NOMO-1 treated with DMSO at 0.1 percent for 48 hours (cell line): Measurements from ENCODE around the gene CASKIN1.

Experiments
- DNase-seq: peaks from one replicate; lab custom pipeline; 2025; ENCODE audit not compliant: unreplicated experiment; lab: John Stamatoyannopoulos, UW

The CASKIN1 gene

DNA sequence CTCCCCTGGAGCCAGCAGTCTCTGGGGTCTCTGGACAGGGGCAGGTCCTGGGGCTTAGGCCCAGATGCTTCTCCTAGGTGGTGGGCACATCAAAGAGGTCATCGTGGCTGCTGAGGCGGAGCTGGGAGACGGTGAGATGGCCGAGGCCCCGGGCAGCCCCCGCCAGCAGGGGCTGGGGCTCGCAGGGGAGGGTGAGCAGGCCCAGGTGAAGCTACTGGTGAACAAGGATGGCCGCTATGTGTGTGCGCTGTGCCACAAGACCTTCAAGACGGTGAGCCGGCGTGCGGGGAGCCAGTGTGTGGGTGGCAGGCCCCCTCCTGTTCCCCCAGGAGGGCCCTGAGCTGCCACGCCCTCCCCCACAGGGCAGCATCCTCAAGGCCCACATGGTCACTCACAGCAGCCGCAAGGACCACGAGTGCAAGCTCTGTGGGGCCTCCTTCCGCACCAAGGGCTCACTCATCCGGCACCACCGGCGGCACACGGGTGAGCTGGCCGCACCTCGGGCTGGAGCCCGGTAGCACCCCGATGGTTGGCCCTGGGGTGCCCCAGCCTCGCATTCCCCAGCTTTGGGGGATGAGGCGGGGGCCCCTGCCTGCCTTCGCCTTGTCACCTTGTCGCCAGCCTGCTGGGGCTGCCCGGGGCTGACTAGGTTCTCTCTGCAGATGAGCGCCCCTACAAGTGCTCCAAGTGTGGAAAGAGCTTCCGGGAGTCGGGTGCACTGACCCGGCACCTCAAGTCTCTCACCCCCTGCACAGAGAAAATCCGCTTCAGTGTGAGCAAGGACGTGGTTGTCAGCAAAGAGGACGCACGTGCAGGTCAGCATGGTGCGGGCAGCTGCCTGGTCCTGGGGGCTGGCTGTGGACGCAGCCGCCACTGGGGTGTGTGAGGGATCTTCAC lies 35.9 kb upstream of the CASKIN1 start:
- no peak for DNase-seq

DNA sequence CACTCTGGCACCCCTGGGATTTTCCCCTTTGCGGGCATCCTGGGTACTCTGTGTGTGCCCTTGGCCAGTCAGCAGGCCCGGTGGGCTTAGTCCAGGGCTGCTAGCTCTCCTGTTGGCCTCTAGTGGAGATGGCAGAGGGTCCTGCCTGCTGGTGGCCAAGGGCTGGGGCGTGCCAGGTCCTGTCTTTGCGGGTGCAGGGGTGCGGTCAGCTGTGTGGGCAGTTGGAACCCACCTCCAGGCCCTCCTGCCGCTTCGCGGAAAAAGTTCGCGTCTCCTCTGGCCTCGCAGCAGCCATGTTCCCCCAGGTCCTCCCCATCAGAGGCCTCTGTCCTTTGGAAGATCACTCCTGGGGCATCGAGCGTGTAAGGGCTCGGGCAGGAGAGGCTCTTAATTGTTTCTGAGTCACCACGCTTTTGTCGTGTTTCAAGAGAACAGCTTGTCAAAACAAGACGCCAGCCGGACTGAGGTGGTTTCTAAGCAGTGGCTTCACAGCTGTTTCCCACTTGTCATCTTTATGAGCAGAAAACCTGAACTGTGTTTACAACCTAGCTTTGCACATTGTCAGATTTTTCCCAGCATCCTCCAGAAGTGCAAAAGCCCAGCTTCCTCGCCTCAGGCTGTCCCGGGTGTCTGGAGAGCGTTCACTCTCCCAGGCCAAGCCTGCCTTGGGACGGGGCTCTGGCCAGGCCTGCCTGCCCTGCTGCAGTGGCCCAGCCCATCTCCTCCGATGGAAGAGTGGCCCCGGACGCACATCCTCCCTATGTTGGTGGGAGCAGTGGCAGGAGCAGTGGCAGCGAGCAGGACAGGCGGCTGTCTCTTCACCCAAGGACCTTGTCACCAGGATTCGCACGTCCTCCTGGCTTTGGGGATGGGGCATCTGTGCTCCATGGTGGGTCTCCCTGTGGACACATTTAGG lies 34.9 kb upstream of the CASKIN1 start:
- no peak for DNase-seq

DNA sequence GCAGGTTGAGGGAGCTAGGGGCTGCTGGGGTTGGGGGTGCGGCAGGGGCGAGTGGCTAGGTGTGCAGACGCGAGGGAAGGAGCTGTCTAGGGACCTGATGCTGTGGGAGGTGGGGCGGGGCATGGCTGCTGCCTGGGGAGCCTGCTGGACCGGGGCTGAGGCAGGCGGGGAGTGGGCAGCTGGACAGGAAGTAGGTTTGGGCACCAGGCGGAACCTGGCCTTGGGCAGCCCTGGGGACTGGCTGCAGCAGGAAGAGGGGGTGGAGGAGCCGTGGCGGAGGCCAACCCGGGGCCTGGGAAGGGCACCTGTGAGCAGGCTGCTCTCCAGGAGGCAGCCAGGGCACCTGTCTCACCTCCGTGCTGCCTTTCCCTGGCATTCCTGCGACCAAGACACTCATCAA lies 34.0 kb upstream of the CASKIN1 start:
- no peak for DNase-seq

DNA sequence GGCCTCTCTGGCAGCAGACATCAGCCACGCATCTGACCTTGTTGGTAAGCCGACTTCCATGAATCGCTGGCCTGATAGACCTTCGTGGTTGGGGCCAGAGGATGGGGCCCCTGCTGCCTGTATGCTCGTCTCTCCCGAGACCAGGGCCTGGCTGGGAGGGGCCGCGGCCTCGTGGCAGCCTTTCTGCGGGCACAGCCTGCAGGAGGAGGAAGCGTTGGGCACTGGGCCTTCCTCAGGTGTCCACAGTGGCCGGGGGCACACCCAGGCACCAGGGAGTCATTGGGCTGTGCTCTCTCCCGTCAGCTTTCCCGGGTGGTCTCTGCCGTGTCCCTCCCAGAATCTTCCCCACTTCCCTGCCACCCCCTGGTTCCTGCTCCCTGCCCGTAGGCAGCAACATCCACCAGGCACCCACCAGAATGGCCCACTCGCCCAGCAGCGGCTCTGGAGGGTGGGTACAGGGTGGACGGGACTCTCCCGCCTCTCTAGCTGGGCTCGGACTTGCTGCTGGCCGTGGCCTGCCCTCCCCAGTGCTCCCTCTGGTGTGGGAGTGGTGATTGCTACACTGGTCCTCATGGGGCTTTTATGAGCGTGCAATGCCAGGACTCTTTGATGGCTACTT lies 33.3 kb upstream of the CASKIN1 start:
- no peak for DNase-seq

DNA sequence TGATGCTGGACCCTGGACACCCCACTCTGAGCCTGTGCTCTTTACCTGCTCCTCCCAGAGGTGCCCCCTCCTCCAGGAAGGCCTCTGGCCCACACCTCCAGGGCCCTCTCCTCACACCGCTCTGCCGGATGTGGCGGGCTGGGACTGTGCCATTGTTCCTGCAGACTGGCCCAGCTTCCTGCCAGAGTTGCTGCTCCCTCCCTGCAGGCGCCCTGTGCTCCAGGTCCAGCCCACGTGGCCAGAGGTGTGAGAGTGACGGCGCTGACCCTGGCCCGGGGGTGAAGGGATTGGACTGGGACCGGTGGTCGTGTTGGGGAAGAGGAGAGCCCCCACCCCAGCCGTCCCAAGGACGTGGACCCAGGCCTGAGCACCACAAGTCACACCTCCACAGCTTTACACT lies 32.7 kb upstream of the CASKIN1 start:
- DNase-seq: no peak

DNA sequence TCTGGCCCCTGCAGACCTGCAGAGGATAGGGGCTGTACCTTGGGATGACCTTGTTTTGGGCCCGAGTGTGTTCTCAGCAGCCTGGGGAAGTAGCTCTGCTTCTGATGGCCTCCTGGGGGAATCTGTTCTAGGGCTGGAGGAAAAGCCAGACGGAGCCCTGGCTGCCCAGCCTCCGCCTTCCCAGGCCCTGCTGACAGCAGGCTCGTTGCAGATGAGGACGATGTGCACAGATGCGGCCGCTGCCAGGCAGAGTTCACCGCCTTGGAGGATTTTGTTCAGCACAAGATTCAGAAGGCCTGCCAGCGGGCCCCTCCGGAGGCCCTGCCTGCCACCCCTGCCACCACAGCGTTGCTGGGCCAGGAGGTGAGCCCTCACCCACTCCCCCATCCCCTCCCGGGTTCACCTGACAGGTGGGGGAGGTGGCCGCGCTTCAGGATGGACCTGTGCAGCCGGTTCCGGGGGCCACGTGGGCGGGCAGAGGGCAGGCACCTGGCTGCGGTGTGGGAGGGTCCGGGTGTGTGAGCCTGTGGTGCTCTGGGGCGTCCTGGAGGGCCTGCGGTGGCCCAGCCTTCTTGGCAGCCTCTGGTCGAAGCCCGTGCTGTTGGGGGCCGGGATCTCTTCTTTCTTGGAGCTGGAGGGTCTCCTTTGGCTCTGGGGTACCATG lies 31.9 kb upstream of the CASKIN1 start:
- no peak for DNase-seq

DNA sequence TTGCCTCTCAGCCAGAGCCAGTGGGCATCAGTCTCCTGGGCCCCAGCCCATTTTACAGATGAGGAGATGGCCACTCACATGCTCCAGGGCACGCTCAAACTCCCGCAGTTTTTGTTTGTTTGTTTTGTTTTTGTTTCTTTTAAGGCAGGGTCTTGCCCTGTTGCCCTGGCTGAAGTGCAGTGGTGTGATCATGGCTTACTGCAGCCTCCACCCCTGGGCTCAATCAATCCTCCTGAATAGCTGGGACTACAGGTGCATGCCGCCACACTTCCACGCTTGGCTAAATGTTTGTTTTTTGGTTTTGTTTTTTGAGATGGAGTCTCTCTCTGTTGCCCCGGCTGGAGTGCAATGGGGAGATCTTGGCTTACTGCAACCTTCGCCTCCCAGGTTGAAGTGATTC lies 30.5 kb upstream of the CASKIN1 start:
- DNase-seq: no peak

DNA sequence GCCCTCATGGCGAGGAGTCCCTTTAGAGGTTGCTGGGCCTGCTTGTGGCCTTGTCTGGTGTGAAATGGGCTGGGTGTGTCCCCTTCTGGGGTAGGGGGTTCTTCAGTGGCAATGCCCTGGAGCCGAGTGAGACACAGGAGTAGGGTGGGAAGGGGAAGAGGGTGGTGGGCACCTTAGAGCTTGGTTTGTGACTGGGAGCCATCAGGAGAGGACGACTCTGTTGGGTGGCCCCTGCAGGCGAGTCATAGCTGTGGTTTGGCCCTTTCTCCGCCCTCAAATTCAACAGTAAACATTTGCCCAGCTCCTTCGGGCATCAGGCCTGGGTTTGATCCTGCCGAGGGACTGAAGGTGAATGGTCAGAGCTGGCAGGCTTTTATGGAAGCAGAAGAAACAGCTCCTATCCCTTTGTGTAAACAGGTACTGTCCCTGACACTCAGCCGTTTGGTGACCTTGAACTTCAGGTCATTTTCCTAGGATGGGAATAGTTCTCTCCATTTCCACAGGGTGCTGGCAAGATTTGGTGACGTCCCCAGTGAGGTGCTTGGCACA lies 29.9 kb upstream of the CASKIN1 start:
- no peak for DNase-seq

DNA sequence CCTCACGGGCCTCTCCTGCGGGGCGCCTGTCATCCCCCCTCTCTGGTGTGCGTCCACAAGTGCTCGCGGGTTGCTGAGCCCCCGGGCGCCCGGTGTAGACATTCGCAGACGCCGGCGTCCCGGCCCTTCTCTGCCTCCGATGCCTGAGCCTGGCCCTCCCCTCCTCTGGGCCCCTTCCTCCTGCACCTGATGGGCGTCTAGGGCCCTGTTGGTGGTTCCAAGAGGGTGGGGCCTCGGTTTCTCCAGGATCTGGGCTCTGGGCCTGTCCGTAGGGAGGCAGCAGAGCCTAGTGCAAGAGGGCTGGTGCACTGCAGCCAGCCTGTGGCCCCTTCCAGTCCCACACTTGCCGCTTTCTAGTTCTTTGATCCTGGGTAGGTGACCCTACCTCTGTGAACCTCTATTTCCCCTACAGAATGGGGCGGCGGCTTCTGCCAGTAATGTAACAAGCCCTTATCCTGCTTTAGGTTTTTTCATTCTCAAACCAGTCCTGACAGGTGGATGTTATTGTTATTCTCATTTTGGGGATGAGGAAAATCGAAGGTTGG lies 27.6 kb upstream of the CASKIN1 start:
- peak; percentile 42 for DNase-seq

DNA sequence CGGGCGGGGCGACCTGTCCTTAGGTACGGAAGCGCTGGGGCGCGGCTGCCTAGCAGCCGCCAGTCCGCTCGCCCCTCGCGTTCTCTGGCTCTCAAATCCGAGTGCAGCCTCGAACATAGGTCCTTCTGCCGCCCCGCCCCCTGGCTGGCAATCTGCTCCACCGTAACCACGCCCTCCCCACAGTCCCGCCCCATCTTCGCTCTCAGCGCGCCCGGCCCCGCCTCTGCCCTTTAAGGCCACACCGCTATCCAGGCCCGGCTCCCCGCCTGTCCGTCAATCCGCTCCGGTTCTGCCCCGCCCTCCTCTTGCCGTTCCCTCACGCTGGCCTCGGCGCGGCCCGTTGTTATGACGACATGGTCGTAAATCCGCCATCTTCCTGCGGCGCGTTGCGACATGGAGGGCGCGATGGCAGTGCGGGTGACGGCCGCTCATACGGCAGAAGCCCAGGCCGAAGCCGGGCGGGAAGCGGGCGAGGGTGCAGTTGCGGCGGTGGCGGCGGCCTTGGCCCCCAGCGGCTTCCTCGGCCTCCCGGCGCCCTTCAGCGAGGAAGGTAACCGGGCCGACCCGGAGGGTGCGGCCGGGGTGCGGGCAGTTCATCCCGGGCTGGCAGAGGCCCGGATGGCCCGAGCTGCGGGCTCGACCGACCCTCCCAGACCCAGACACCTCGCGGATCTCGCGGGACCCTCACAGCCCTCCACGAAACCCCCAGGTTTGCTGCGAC lies 27.0 kb upstream of the CASKIN1 start, which contains the start of gene E4F1:
Gene E4F1, plus strand, starts transcription at position 371 of the 721 bp plus-strand sequence. Its CDS starts 23 bp downstream, at position 394.
- peak; percentile 100 for DNase-seq

DNA sequence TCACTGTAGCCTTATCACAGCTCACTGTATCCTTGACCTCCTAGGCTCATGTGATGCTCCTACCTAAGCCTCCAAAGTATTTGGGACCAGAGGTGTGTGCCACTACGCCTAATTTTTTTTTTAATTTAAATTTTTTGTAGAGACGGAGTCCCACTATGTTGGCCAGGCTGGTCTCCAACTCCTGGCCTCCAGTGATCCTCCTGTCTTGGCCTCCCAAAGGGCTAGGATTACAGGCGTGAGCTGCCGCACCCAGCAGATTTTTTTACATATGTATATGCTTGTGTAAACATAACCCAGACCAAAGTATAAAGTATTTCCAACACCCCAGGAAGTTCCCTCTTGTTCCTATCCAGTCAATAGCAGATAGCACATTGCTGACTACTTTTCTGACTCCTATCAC lies 19.9 kb upstream of the CASKIN1 start:
- DNase-seq: no peak

DNA sequence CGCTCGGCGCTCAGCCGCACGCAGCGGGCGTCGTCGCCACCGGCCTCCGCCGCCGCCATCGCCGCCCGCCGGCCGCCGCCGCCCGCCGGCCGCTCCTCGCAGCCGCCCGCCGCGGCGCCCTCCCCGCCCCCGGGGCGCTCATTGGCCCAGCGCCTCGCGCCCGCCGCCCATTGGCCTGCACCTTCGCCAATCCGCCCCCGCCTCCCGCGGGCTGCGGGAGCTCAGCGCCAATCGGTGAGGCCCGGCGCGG lies 18.2 kb upstream of the CASKIN1 start, which contains the start of gene PGP:
Gene PGP, minus strand, starts transcription at position 122 of the 250 bp plus-strand sequence. Its CDS starts 63 bp downstream, at position 59.
- no peak for DNase-seq

DNA sequence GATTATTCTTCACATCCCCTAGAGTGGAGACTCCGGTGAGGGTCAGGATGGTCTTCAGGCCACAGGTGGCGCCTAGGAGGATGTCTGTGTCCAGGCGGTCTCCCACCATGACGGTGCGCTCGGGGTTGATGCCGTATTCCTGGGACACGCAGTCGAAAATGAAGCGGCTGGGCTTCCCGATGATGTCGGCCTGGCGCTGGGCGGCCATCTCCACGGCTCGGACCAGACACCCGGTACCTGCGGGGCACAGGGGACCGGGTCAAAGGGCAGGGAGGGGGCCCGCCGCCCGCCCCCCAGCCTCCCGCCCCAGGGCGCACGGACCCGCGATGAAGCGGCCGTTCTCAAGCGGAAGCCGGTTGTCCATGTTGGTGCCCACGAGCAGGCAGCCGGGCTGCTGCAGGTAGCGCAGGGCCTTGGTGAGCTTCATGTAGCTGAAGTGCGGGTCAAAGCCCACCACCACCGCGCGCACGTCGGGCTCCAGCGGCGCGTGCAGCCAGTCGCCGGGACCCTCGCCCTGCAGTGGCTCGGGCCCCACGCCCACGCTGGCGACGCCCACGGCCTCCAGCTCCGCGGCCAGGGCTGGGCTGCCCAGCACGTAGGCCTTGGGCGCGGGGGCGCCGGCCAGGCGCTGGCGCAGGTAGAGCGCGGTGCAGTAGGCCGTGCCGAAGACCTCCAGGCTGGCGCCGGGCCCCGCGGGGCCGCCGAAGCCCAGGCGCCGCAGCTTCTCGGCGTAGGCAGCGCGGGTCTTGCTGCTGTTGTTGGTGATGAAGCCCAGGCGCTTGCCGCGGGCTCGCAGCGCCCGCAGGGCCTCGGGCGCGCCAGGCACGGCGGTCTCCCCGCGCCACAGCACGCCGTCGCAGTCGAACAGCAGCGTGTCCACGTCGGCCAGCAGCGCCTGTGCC lies 17.7 kb upstream of the CASKIN1 start:
- DNase-seq: no peak

DNA sequence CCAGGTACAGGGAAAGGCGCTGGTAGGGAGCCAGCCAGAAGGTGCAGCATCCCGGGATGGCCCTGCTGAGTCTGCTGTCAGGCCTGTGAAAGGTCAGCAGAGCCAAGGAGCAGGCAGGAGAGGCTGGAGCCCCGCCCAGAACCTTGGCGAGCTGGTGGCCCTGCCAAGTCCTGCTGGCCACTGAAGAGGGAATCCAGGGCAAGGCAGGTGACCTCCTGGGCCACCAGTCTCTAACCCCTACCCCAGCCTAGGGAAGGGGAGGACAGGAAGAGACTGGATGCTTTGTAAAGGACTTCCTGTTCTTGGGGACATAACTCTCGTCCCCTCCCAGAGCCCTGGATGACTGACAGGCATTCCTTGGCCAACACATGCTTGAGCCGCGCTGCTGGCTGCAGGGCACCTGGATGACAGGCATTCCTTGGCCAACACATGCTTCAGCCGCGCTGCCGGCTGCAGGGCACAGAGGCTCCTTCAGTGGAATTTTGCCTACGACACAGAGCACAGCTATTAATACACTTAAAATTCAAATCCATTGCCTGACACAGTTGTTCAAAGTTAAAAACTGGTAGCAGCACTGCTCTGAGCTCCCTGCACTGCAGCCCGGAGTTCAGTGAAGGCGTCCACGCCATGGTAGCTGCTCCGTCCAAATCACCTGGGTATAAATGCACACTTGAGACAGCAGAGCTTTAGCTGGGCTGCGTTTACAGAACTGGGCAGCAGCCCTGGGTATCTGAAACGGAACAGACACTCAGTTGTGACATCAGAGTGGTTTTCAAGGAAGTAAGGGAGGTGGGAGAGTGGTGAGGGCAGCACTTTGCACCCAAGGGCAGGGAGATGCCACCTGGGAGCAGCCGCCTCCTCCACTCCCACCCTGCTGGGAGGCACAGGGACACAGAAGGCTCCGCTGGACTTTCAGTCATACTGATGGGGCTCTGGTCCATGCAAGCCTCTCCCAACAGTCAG lies 16.2 kb upstream of the CASKIN1 start:
- peak; percentile 46 for DNase-seq

DNA sequence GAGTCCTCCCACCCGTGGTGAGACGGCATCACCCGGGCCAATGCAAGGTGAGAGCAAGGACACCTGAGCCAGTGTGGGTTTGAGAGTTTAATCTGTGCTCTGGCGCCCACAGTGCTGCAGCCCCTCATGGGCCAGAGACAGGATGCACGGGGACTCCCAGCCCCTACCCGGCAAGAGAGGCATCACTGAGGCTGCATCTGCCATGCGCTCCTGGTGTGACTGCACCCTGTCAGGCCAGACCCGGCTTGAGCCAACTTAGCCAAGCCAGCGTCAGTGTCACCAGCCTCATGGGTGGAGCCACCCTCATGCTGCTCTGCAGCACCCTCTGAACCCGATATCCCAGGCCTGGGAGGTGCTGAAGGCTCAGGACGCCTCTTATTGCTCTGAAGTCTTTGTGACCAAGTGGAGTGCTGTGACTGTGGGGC lies 15.5 kb upstream of the CASKIN1 start:
- no peak for DNase-seq

DNA sequence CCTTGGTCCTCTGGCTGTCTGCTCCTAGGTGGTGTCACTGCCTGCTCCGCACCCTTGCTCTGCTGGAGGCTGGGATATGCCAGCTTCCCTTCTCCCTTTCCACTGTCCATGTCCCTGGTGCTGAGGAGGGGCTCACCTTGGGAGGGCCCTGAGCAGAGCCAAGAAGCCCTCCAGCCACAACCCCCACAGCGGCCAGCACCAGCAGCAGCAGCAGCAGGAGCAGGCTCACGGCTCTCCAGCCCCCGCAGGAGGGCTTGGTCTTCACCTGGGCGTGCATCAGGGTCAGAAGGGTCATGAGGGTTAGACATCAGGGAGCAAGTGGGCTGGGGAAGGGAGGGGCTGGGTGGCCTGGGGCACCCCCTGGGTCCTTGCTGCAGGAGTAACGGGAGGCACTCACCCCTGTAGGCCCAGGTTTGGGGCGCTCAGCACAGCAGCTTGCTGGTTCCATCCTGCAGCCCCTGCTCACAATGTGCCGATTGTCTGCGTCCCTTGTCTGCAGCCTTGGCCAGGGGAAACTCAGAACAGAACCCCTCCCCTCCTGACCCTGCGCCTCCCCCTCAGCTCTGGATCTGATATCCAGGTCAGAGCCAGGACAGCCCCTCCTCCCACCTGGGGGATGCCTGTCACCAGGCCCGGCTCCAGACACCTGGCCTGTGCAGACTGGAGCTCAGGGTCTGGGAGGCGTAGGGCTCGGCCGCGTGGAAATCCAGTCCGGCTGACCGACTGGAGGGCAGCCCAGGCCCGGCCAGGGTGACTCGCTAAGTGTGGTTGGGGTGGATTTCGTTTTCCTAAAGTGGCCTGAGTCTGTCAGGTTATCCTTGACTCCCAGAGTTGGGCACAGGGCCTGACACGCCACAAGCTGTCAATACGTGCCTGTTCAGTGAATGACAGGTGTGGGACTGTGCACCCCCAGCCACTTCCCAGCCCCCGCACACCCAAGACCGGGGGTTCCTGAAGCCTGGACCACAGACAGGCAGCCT lies 14.3 kb upstream of the CASKIN1 start, which contains the start of gene BRICD5:
Gene BRICD5, minus strand, starts transcription at position 478 of the 980 bp plus-strand sequence. Its CDS starts 30 bp downstream, at position 448.
- DNase-seq: no peak
